DOHH2 (cell line): ENCODE results near the gene RUNDC1.
"Not testable (repeated sequence)": the region's sequence is repeated elsewhere in the genome, so short reads cannot be mapped to it uniquely, and the experiment has no call there.

Source experiments
- CTCF ChIP-seq: fragments of 200-600 bp; sonication (generic); IDR thresholded peaks from one replicate; pipeline ENCODE4 v1.5.1; 2014; ENCODE audit warnings: antibody characterized with exemption, mild to moderate bottlenecking, low read depth, low read length; ENCODE audit not compliant: poor library complexity, severe bottlenecking
- EZH2phosphoT487 ChIP-seq: fragments of 200-600 bp; sonication (generic); IDR thresholded peaks from 2 replicates; pipeline ENCODE4 v1.6.1; 2017; ENCODE audit warnings: borderline replicate concordance, mild to moderate bottlenecking, antibody characterized with exemption, low read length, moderate library complexity, mixed read lengths

GRCh38 chr17:42973323-42973722, 7.0 kb upstream of the RUNDC1 start:
- not testable (repeated sequence) for TF ChIP-seq CTCF, EZH2phosphoT487
